IPS DF 19.7 (cell line): Measurements from ENCODE around the gene CCDC74B.
"Not testable (repeated sequence)": the region's sequence is repeated elsewhere in the genome, so short reads cannot be mapped to it uniquely, and the experiment has no call there.

Experiments
- DNase-seq: peaks from one replicate; pipeline ENCODE4 v3.0.0-alpha.2; 2013; ENCODE audit warnings: low read depth, low spot score

Gene CCDC74B

GRCh38 chr2:130102597-130103363 lies 42.1 kb downstream of the CCDC74B start:
- DNase-seq = not testable (repeated sequence)
